NT2/D1 (cell line): ENCODE measurements around the gene AOPEP.

Experiments
- SUZ12 ChIP-seq: IDR thresholded peaks from 2 replicates; pipeline ENCODE4 v1.6.1; 2011; ENCODE audit not compliant: insufficient read length, insufficient read depth; ENCODE audit errors: extremely low read depth
- ZNF274 ChIP-seq: IDR thresholded peaks from 2 replicates; pipeline ENCODE4 v1.6.1; 2011; ENCODE audit warnings: mild to moderate bottlenecking, low read depth, low read length

DNA sequence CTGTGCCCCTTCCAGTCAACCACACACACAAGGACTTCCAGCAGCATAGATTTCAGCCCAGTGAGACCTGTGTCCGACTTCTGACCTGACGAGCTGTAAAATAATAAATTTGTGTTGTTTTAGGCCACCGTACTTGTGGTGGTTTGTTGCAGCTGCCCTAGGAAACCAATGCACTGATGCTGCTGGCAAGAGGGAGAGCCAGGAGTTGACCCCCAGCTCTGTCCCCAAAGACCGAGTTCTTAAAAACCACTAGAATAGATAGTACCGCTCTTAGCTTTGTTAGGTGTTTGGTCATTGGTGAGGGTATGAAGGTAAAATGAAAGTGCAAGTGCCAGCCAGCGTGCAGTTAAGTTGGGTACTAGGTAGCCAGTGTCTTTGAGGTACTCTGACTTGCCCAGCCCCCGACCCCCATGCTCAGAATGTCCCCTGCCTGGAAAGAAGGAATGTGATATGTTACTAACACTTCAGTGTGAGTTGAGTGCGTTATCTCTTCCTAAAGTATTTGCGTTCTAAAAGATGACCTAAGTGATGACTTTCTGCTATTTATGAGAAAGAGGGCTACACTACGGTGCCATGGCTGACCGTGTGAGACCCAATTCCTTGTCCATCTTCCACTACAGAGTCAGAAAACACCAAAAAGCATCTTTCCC is 185.6 kb downstream of the AOPEP start:
- TF ChIP-seq ZNF274 (no peak), SUZ12 (no peak)
